Anterior cingulate cortex (tissue), 58 donors: Measurements from ENCODE around the gene MCFD2.
A peak's percentile ranks its signal among the peaks of the same experiment; 100 is the strongest.
"Not testable (repeated sequence)": the region's sequence is repeated elsewhere in the genome, so short reads cannot be mapped to it uniquely, and the experiment has no call there.

ENCODE experiments used
- DNase-seq, 58 donors: peaks; one replicate each; lab custom pipeline; 2025; lab: John Stamatoyannopoulos, UW

Gene MCFD2

GRCh38 chr2:46875962-46876689 lies 39.5 kb downstream of the MCFD2 start:
- DNase-seq: not testable (repeated sequence)

DNA sequence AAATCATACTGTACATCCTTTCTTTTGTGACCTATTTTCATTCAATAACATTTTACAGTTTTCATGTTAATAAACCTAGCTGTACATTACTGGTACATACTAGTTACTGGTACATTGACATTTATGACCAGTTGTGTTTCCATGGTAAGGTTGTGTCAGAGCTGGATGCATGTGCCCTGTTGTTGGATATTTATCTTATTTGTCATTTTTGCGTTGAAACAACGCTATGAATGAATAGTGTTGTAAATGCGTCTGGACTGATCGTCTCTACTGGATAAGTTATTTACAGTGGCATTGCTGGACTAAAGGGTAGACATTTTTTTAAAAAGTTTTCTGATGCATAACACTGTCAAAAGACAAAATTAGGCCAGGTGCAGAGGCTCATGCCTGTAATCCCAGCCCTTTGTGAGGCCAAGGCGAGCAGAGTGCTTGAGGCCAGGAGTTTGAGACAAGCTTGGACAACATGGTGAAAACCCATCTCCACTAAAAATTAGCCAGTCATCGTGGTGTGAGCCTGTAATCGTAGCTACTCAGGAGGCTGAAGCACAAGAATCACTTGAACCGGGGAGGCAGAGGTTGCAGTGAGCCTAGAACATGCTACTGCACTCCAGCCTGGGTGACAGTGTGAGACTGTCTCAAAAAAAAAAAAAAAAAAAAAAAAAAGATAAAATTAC lies 40.2 kb downstream of the MCFD2 start:
- DNase-seq: no peak

GRCh38 chr2:46874236-46874929 lies 41.2 kb downstream of the MCFD2 start:
- DNase-seq: no peak

- peak in 19 of 58 donors; percentile 5 to 55 (median 25) for DNase-seq
These were observed 42.0 kb downstream of the MCFD2 start for GRCh38 chr2:46873604-46874068.

DNA sequence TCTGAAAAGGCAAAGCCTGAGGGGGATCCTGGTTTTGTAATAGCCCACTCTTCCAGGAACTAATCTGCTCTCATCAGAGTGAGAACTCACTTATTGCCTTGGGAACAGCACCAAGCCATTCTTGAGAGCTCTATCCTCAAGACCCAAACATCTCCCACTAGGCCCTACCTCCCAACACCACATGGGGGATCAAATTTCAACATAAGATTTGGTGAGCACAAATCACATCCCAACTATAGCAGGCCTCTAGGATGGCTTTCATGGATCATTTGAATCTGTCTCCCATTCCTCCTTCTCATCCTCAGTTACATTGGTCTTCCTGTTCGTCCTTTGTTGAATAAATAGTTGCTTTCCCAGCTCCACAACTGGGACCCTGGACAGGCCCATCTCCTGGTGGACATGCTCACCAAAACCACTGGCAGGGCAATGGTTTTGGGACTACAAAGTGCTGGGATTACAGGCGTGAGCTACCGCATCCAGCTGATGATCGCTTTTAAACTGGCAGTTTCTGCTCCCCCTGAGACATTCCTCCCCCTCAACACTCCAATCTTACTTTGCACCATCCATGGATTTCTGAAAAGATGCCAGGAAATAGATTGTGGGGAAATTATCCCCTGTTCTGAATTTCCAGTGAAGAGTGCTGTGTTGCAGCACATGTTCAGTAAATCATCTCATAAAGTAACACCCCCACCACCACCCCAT lies 42.6 kb downstream of the MCFD2 start:
- no peak for DNase-seq

DNA sequence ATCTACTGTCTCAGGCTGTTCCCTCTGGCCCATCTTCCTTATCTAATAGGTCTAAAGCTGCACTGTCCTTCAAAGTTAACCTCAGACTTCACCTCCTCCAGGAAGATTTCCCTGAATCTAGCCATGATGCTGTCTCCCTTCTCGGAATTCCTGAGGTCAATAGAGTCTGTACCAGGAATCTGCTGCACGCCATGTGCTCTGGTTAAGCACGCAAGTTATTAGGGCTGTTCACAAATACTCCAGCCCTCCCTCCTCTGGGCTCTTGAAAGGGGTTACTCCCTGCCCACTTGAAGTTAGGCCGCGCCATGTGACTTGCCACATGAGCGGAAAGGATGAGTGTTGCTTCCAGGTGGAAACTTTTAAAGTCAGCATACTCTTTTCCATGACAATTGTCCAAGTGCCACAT lies 43.6 kb downstream of the MCFD2 start:
- DNase-seq: no peak

- DNase-seq: no peak
These were observed 45.4 kb downstream of the MCFD2 start for GRCh38 chr2:46870051-46870839.

- DNase-seq: no peak
These were observed 46.0 kb downstream of the MCFD2 start for GRCh38 chr2:46869621-46870020.

DNA sequence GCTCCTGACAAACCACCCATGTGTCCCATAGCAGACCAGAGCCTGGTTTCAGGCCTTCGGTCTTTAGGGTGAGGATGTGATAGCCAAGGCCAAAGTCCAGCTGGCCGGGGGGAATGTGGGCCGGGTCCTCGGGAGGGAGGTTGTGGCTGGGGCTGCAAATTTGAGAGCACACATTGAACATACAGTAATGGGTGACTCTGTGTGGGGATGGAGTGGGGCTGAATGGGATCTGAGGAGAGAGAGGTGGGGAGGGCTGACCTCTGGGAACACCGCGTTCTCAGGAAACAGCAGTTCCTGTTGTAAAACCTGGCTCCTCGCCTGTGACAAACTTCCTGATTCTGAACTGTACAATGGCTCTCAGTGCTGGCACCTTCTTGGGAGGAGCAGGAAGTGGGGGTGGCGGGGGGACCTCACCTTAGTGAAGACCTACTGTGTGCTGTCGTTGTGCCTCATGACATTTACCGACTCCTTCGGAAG lies 48.8 kb downstream of the MCFD2 start:
- no peak for DNase-seq

GRCh38 chr2:46865181-46865970 lies 50.2 kb downstream of the MCFD2 start:
- DNase-seq: no peak

DNA sequence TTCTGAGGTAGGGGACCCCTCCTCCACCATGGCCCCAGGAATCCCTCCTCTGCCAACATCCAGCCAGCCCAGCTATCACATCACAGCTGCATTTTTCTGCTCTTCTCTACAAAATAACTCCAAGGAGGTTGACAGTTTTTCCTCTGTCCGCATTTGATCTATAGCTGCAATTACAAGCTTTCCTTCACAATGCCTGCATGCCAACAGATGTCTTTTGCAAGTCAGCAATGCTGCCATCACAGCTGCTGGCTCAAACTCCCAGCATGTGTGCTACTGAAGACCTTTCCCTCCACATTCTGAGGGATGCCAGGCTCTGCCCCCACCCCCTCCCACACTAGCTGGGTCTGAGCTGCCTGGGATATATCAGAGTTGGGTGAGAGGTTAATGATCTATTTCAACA lies 51.7 kb downstream of the MCFD2 start:
- no peak for DNase-seq

DNA sequence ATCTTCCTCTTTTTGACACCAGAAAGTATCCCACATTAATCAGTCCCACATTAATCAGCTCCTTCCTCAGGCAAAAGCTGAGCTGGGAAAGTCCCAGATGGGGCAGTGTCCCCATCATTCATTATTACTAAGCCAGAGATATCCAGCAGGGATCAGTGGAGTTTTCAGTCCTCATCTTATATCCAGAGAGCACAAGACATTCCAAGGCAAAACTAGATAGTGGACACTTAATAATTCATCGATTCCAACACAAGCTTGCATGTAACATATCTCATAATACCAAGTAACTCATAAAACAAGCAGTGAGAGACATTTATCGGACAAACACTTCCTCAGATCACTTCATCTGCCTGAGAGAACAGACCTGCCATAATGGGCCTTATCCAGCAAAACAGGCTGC lies 53.1 kb downstream of the MCFD2 start:
- no peak for DNase-seq

- no peak for DNase-seq
These were observed 53.7 kb downstream of the MCFD2 start for GRCh38 chr2:46861916-46862315.

GRCh38 chr2:46859482-46859881 lies 56.1 kb downstream of the MCFD2 start:
- DNase-seq: no peak

DNA sequence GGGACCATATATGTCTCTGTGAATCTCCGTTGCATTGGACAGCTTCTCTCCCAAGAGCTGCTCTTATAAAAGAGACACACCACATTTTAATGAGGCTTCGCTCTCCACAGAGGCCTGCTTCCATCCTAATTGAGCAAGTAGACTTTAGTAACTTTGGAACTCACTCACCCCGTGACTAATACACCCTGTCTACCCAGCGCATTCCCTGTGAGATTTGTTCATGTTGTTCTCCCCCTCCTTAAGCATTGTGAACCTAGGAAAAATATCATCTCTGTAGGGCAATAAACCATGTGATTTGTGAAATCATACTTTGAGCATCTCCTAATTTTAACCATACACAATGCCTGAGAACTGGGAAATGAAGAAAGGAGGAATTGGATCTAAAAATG lies 56.9 kb downstream of the MCFD2 start:
- DNase-seq: no peak

DNA sequence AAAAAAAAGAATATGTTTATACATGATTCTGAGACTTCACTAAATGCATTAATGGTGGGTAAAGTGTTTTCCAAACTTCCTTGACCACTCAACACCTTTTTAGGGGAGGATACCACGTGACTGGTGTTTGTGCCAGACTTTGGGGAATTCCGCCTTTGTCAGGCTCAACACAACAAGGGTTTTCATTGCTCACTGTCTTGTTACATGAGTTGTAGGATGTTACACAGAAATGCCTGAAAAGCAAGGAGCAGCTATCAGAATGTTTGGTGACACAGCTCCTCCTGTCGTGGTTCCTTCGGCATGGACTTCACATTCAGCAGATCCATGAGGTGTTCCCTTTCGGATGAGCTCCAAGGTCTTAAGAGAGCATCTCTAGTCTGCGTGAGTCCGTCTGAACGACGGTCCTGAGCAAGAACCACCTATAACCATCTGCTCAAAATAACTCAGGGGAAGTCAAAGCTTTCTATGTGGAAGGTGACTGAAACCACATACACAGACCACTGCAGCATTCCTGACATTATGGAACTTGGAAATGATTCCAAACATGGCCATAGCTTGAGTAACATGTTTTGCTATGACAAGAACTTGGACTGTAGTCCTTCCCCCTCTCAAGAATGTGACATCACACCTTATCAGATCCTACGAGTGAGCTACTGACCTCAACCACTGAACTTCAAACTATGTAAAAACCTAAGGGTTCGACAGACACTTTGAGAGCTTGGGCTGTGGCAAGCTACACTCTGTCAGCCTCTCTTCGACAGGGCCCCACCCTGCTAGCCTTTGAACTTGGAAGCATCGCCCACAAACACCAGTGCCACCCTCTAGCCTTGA lies 57.5 kb downstream of the MCFD2 start:
- DNase-seq: no peak

GRCh38 chr2:46856336-46856735 lies 59.3 kb downstream of the MCFD2 start:
- no peak for DNase-seq

DNA sequence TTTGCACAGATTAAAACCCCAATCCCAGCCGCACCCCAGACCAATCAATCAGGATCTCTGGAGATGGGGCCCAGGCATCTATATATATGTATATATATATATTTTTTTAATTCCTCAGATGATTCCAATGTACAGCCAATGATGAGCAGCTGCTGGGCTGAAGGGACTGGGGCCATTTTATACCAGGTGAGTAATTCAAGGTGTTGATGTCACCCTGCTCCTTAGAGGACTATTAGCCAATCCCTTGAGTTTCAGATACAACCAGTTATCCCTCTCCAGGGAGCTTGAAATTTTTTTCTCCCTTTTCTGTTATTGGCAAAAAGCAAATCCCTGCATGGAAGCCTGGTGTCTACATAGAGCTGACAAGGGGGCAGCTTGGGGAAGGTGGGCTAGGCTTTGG lies 59.8 kb downstream of the MCFD2 start:
- DNase-seq: no peak
